SK-N-SH (cell line): ENCODE results near the gene STK4.

Source experiments
- CHD2 ChIP-seq: fragments of 150-350 bp; IDR thresholded peaks from 2 replicates; pipeline ENCODE4 v1.6.1; 2018; ENCODE audit warnings: low read length; ENCODE audit not compliant: partially characterized antibody
- EZH2phosphoT487 ChIP-seq: fragments of 200-600 bp; sonication (generic); IDR thresholded peaks from 2 replicates; pipeline ENCODE4 v1.6.1; 2017; ENCODE audit warnings: low read depth, mixed run types, mild to moderate bottlenecking, antibody characterized with exemption, moderate library complexity, borderline replicate concordance
- FOSL2 ChIP-seq: IDR thresholded peaks from 2 replicates; pipeline ENCODE4 v1.4.0; 2012; ENCODE audit warnings: low read depth, mild to moderate bottlenecking, moderate library complexity, borderline replicate concordance
- POLR2AphosphoS5 ChIP-seq: IDR thresholded peaks from 2 replicates; pipeline ENCODE4 v1.6.1; 2012; ENCODE audit warnings: low read depth, low read length
- RAD21 ChIP-seq: IDR thresholded peaks from 2 replicates; pipeline ENCODE4 v1.6.1; 2012; ENCODE audit warnings: mild to moderate bottlenecking, low read length
- YY1 ChIP-seq: IDR thresholded peaks from 2 replicates; pipeline ENCODE4 v1.4.0; 2012; ENCODE audit warnings: low read depth, mild to moderate bottlenecking
- TF ChIP-seq, protein P1 (sequence below): fragments of 200-600 bp; sonication (generic); IDR thresholded peaks from 2 replicates; pipeline ENCODE4 v1.6.1; 2017; ENCODE audit warnings: antibody characterized with exemption, mild to moderate bottlenecking, moderate library complexity
- TF ChIP-seq, protein P2 (sequence below): IDR thresholded peaks from 2 replicates; pipeline ENCODE4 v1.6.1; 2012; ENCODE audit warnings: mild to moderate bottlenecking, low read depth, low read length, moderate library complexity

DNA sequence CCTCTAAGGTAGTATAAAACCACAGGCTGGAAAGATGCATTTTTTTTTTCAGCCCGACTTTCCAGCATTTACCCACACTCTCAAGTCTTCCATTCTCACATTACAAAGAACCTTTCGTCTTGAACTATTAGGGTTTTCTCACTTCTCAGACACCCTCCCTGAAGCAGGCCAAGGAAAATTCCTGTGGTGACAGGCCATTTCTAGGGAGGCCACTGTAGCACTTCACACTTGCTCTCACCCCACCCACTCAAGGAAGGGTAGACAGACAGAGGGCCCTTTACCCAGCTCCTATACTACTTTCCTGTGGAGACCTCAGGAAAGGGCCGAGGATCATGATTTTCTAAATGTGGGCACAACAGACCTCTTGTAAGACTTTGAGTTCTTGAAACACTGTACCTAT lies 106.9 kb downstream of the STK4 start:
- TF ChIP-seq RAD21 (no peak), EZH2phosphoT487 (no peak), FOSL2 (no peak), POLR2AphosphoS5 (no peak), YY1 (no peak), CHD2 (no peak)
- TF ChIP-seq, protein P1, sequence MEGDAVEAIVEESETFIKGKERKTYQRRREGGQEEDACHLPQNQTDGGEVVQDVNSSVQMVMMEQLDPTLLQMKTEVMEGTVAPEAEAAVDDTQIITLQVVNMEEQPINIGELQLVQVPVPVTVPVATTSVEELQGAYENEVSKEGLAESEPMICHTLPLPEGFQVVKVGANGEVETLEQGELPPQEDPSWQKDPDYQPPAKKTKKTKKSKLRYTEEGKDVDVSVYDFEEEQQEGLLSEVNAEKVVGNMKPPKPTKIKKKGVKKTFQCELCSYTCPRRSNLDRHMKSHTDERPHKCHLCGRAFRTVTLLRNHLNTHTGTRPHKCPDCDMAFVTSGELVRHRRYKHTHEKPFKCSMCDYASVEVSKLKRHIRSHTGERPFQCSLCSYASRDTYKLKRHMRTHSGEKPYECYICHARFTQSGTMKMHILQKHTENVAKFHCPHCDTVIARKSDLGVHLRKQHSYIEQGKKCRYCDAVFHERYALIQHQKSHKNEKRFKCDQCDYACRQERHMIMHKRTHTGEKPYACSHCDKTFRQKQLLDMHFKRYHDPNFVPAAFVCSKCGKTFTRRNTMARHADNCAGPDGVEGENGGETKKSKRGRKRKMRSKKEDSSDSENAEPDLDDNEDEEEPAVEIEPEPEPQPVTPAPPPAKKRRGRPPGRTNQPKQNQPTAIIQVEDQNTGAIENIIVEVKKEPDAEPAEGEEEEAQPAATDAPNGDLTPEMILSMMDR = no peak
- TF ChIP-seq, protein P2, sequence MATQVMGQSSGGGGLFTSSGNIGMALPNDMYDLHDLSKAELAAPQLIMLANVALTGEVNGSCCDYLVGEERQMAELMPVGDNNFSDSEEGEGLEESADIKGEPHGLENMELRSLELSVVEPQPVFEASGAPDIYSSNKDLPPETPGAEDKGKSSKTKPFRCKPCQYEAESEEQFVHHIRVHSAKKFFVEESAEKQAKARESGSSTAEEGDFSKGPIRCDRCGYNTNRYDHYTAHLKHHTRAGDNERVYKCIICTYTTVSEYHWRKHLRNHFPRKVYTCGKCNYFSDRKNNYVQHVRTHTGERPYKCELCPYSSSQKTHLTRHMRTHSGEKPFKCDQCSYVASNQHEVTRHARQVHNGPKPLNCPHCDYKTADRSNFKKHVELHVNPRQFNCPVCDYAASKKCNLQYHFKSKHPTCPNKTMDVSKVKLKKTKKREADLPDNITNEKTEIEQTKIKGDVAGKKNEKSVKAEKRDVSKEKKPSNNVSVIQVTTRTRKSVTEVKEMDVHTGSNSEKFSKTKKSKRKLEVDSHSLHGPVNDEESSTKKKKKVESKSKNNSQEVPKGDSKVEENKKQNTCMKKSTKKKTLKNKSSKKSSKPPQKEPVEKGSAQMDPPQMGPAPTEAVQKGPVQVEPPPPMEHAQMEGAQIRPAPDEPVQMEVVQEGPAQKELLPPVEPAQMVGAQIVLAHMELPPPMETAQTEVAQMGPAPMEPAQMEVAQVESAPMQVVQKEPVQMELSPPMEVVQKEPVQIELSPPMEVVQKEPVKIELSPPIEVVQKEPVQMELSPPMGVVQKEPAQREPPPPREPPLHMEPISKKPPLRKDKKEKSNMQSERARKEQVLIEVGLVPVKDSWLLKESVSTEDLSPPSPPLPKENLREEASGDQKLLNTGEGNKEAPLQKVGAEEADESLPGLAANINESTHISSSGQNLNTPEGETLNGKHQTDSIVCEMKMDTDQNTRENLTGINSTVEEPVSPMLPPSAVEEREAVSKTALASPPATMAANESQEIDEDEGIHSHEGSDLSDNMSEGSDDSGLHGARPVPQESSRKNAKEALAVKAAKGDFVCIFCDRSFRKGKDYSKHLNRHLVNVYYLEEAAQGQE = no peak
